Kidney (tissue), 14 donors: ENCODE results near the gene MYBPC2. TPM values are rescaled to one million over a fixed set of nuclear protein-coding genes. Genes with fewer than 3 reads are reported as not detected.

Experiments
- DNase-seq, 5 donors: peaks; one replicate each; pipeline ENCODE4 v3.0.0-alpha.2; 2013 to 2020
- FAIRE-seq: peaks from 2 replicates; lab custom pipeline; 2012; peaks lifted over from hg19 to GRCh38; lab: Jason Lieb, UNC
- H3K27ac ChIP-seq, 2 donors: one replicate each; pipeline ENCODE4 v1.7.0; 2013; ENCODE audit warnings: low read depth in 2 of 2, low read length in 2 of 2, inconsistent platforms in 1 of 2
- H3K27me3 ChIP-seq: one replicate; pipeline ENCODE4 v1.7.1; 2013; ENCODE audit warnings: low read length, inconsistent platforms; ENCODE audit not compliant: control insufficient read depth, insufficient read depth
- H3K36me3 ChIP-seq, 3 donors: one replicate each; pipeline versions ENCODE4 v1.7.0 to v1.7.1; 2013; ENCODE audit warnings: low read length in 3 of 3, control low read depth in 1 of 3, inconsistent platforms in 1 of 3; ENCODE audit not compliant: insufficient read depth in 3 of 3, control insufficient read depth in 2 of 3
- H3K4me1 ChIP-seq, 3 donors: one replicate each; pipeline versions ENCODE4 v1.7.0 to v1.7.1; 2013; ENCODE audit warnings: low read length in 3 of 3, inconsistent platforms in 1 of 3, low read depth in 1 of 3; ENCODE audit not compliant: control insufficient read depth in 2 of 3, insufficient read depth in 2 of 3
- H3K4me3 ChIP-seq, 3 donors: one replicate each; pipeline versions ENCODE4 v1.7.0 to v1.8.1; 2013; ENCODE audit warnings: low read length in 3 of 3, control low read depth in 1 of 3, inconsistent platforms in 1 of 3
- H3K9ac ChIP-seq, 3 donors: one replicate each; pipeline versions ENCODE4 v1.7.0 to v1.7.1; 2013; ENCODE audit warnings: low read length in 3 of 3, control low read depth in 1 of 3, inconsistent platforms in 1 of 3
- H3K9me3 ChIP-seq, 3 donors: one replicate each; pipeline versions ENCODE4 v1.7.0 to v1.7.1; 2013; ENCODE audit warnings: low read length in 3 of 3, control low read depth in 1 of 3, inconsistent platforms in 1 of 3; ENCODE audit not compliant: control insufficient read depth in 2 of 3, insufficient read depth in 1 of 3
- CTCF ChIP-seq: IDR thresholded peaks from 3 replicates; pipeline ENCODE4 v1.5.1; 2012; ENCODE audit warnings: mild to moderate bottlenecking, moderate library complexity, borderline replicate concordance; ENCODE audit not compliant: insufficient read depth; ENCODE audit errors: extremely low read depth
- intact Hi-C: fragments of 100-400 bp; cut with DNase I; formaldehyde crosslinking; loops from one replicate; pipeline ENCODE4 v1.11.1; 2022
- polyA plus RNA-seq: library from polyadenylated mRNA; stranded (reverse); fragments of 350-450 nt; fragmentation: Illumina TruSeq; extraction: RNeasy Lipid Tissue Mini Kit (QIAGEN cat#74804); gene quantifications from one replicate; pipeline ENCODE4 v1.2.3, GENCODE V29; 2014; ENCODE audit warnings: low read depth, low replicate concordance; ENCODE audit not compliant: insufficient read depth
- total RNA-seq: library from RNA; stranded (reverse); fragmentation: NEBNext Ultra II Directional; extraction: Animal tissue kit (Norgen Biotek cat#: 25700); gene quantifications from one replicate; pipeline ENCODE4 v1.2.1, GENCODE V29; 2021
- donor health status: control.
- donor health status: control.
- donor health status: control.
- donor health status: control.
- donor health status: control.
- donor health status: DM: yes; HTN: yes; CAD: no.
- donor health status: Normal renal cell carcinoma (clear cell type).

MYBPC2 gene
- total and polyA plus RNA-seq, 2 donors from 2014 or later: 0.98 TPM; not detected in 1

GRCh38 chr19:50416034-50416977 is 16.4 kb upstream of the MYBPC2 start:
- FAIRE-seq: no peak
- Histone ChIP-seq H3K9me3 (no peaks in the 10 kb centered on the region), H3K27me3 (peaks cover 5% of the 10 kb centered on the region), H3K27ac (no peak overlapping the region), H3K36me3 (no peaks in the 10 kb centered on the region), H3K4me1 (no peaks in the 10 kb centered on the region), H3K4me3 (no peak overlapping the region), H3K9ac (no peak overlapping the region)
- no peak for TF ChIP-seq CTCF
- intact Hi-C loops: no loop called here
- DNase-seq: peak in 2 of 5 donors; percentile 61 to 80

DNA sequence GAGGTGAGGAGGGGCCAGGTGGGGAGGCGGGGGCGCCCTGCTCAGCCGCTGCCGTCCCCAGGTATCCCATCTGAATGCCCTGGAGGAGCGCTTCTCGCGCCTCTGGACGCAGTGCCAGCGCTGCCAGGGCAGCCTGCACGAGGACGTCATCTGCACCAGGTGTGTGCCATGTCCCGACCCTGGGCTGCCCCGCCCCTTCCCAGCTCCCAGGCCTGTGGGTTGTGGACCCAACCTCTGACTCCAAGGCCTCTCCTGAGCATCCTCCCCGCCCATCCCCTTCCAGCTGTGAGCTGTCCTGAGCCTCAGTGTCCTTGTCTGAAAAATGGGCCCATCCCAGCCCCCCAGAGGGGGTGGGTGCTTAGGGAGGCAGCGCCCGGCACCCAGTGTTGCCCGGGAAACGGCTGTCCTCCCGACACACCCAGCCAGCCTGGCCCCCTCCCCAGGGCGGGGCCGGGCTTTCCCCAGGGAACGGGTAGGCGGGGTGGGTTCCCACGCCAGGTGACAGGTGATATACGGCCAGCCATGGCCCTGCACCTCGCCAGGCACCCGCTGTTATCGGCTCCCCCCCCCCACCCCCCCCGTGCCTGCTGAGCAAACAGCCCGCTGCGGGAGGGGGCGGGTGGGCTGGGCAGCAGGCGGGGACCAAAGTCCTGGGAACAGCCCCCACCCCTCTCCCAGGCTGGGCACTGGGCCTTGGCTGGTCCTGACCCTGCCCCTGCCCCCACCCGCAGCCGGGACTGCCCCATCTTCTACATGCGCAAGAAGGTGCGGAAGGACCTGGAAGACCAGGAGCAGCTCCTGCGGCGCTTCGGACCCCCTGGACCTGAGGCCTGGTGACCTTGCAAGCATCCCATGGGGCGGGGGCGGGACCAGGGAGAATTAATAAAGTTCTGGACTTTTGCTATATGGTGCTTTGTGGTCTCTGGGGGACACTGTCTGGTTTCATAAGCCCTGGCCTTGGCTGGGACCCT is 15.3 kb upstream of the MYBPC2 start:
- no peaks in the 10 kb centered on the region for H3K36me3 ChIP-seq
- no peak overlapping the region for H3K27ac ChIP-seq
- FAIRE-seq: no peak
- H3K4me3 ChIP-seq: no peak overlapping the region
- H3K27me3 ChIP-seq: peaks cover 5% of the 10 kb centered on the region
- no peaks in the 10 kb centered on the region for H3K9me3 ChIP-seq
- no peaks in the 10 kb centered on the region for H3K4me1 ChIP-seq
- peak in 1 of 5 donors; percentile 55 for DNase-seq
- no peak for TF ChIP-seq CTCF
- H3K9ac ChIP-seq: no peak overlapping the region
- intact Hi-C loops: no loop called here

- Histone ChIP-seq H3K4me1 (no peaks in the 10 kb centered on the region), H3K9ac (no peak within 1 kb of the TSS), H3K4me3 (no peak within 1 kb of the TSS), H3K27me3 (peaks cover 5% of the 10 kb centered on the region), H3K36me3 (no peaks in the 10 kb centered on the region), H3K27ac (no peak within 1 kb of the TSS), H3K9me3 (no peaks in the 10 kb centered on the region)
- intact Hi-C loops: no loop called here
- no peak for FAIRE-seq
- peak in 1 of 5 donors; percentile 50 for DNase-seq
- TF ChIP-seq CTCF: no peak
Observed at GRCh38 chr19:50418176-50419021, 14.3 kb upstream of the MYBPC2 start, which contains the start of gene SPIB. TSS of gene SPIB (plus strand) at chr19:50418938. CDS start at chr19:50418963, 25 bp downstream.
